Astrocyte (in vitro differentiated cells and primary cell): ENCODE measurements around the gene RNF145. TPM values are rescaled to one million over a fixed set of nuclear protein-coding genes. Genes with fewer than 3 reads are reported as not detected.

Source experiments
- DNase-seq: peaks from one replicate; pipeline ENCODE4 v3.0.0-alpha.2; 2010; ENCODE audit warnings: low read depth
- FAIRE-seq: peaks from 2 replicates; lab custom pipeline; 2011; peaks lifted over from hg19 to GRCh38; lab: Jason Lieb, UNC
- H2AFZ ChIP-seq: 2 replicates; pipeline ENCODE4 v1.6.0; 2012; ENCODE audit warnings: low read depth, low read length, inconsistent platforms
- H3K27ac ChIP-seq: 2 replicates; pipeline ENCODE4 v1.5.1; 2011; ENCODE audit warnings: low read depth, low read length, inconsistent platforms
- H3K27me3 ChIP-seq: 2 replicates; pipeline ENCODE4 v1.6.0; 2011; ENCODE audit warnings: low read length, inconsistent platforms; ENCODE audit not compliant: insufficient read depth
- H3K36me3 ChIP-seq: 2 replicates; pipeline ENCODE4 v1.5.1; 2011; ENCODE audit warnings: low read length, inconsistent platforms; ENCODE audit not compliant: insufficient read depth
- H3K4me1 ChIP-seq: 2 replicates; pipeline ENCODE4 v1.5.1; 2011; ENCODE audit warnings: low read length, inconsistent platforms; ENCODE audit not compliant: insufficient read depth
- H3K4me2 ChIP-seq: 2 replicates; pipeline ENCODE4 v1.6.0; 2012; ENCODE audit warnings: low read length, inconsistent platforms
- H3K4me3 ChIP-seq: 2 replicates; pipeline ENCODE4 v1.5.1; 2011; ENCODE audit warnings: low read depth, mild to moderate bottlenecking, low read length, inconsistent platforms; ENCODE audit not compliant: insufficient read depth
- H3K79me2 ChIP-seq: 2 replicates; pipeline ENCODE4 v1.6.0; 2012; ENCODE audit warnings: mild to moderate bottlenecking, low read length, inconsistent platforms; ENCODE audit not compliant: insufficient read depth
- H3K9ac ChIP-seq: 2 replicates; pipeline ENCODE4 v1.6.0; 2012; ENCODE audit warnings: mild to moderate bottlenecking, low read length, inconsistent platforms
- H3K9me3 ChIP-seq: 2 replicates; pipeline ENCODE4 v1.5.1; 2012; ENCODE audit warnings: low read depth, mild to moderate bottlenecking, low read length, inconsistent platforms; ENCODE audit not compliant: insufficient read depth
- H4K20me1 ChIP-seq: 2 replicates; pipeline ENCODE4 v1.6.0; 2012; ENCODE audit warnings: low read length, inconsistent platforms; ENCODE audit not compliant: insufficient read depth
- H3K27ac Mint-ChIP-seq: one replicate; pipeline ENCODE4 v1.8.0; 2021; ENCODE audit warnings: mild to moderate bottlenecking, mixed read lengths; ENCODE audit not compliant: unreplicated experiment
- H3K27me3 Mint-ChIP-seq: one replicate; pipeline ENCODE4 v1.8.0; 2021; ENCODE audit warnings: low read depth, mixed read lengths; ENCODE audit not compliant: unreplicated experiment
- H3K36me3 Mint-ChIP-seq: one replicate; pipeline ENCODE4 v1.8.0; 2021; ENCODE audit warnings: low read depth, mixed read lengths; ENCODE audit not compliant: unreplicated experiment
- H3K4me1 Mint-ChIP-seq: one replicate; pipeline ENCODE4 v1.8.0; 2021; ENCODE audit warnings: low read depth, mixed read lengths; ENCODE audit not compliant: unreplicated experiment
- H3K4me3 Mint-ChIP-seq: one replicate; pipeline ENCODE4 v1.8.0; 2021; ENCODE audit warnings: mild to moderate bottlenecking, moderate library complexity, mixed read lengths; ENCODE audit not compliant: unreplicated experiment
- H3K9me3 Mint-ChIP-seq: one replicate; pipeline ENCODE4 v1.8.0; 2021; ENCODE audit warnings: mild to moderate bottlenecking, mixed read lengths; ENCODE audit not compliant: unreplicated experiment
- EZH2 ChIP-seq: IDR thresholded peaks from 2 replicates; pipeline ENCODE4 v1.6.1; 2012; ENCODE audit warnings: mild to moderate bottlenecking, low read length, inconsistent platforms; ENCODE audit not compliant: insufficient read depth
- total RNA-seq: library from RNA; stranded (reverse); gene quantifications from 2 replicates; pipeline ENCODE4 v1.2.1, GENCODE V29; 2021
- TF ChIP-seq, protein P1 (sequence below): IDR thresholded peaks from 2 replicates; pipeline ENCODE4 v1.5.1; 2011; ENCODE audit warnings: low read depth, mild to moderate bottlenecking, inconsistent platforms, low read length, moderate library complexity; ENCODE audit not compliant: insufficient read depth

Gene RNF145
- total RNA-seq, 1 donor from 2014 or later: 54.0 TPM

GRCh38 chr5:159217236-159217635, 7.9 kb upstream of the RNF145 start:
- no peaks in the 10 kb centered on the region for H3K36me3 Mint-ChIP-seq
- FAIRE-seq (no peak), DNase-seq (no peak)
- Histone ChIP-seq H3K4me2 (no peak overlapping the region), H3K9ac (no peak overlapping the region), H3K27ac (no peak overlapping the region), H3K9me3 (no peaks in the 10 kb centered on the region), H3K4me1 (no peaks in the 10 kb centered on the region), H3K4me3 (no peak overlapping the region), H3K79me2 (no peaks in the 10 kb centered on the region), H2AFZ (no peak overlapping the region), H4K20me1 (no peaks in the 10 kb centered on the region), H3K36me3 (no peaks in the 10 kb centered on the region), H3K27me3 (no peaks in the 10 kb centered on the region)
- no peak overlapping the region for H3K4me3 Mint-ChIP-seq
- no peak overlapping the region for H3K27ac Mint-ChIP-seq
- H3K4me1 Mint-ChIP-seq: no peaks in the 10 kb centered on the region
- no peaks in the 10 kb centered on the region for H3K27me3 Mint-ChIP-seq
- H3K9me3 Mint-ChIP-seq: no peaks in the 10 kb centered on the region
- TF ChIP-seq, protein P1, sequence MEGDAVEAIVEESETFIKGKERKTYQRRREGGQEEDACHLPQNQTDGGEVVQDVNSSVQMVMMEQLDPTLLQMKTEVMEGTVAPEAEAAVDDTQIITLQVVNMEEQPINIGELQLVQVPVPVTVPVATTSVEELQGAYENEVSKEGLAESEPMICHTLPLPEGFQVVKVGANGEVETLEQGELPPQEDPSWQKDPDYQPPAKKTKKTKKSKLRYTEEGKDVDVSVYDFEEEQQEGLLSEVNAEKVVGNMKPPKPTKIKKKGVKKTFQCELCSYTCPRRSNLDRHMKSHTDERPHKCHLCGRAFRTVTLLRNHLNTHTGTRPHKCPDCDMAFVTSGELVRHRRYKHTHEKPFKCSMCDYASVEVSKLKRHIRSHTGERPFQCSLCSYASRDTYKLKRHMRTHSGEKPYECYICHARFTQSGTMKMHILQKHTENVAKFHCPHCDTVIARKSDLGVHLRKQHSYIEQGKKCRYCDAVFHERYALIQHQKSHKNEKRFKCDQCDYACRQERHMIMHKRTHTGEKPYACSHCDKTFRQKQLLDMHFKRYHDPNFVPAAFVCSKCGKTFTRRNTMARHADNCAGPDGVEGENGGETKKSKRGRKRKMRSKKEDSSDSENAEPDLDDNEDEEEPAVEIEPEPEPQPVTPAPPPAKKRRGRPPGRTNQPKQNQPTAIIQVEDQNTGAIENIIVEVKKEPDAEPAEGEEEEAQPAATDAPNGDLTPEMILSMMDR: no peak
- TF ChIP-seq EZH2: no peak

DNA sequence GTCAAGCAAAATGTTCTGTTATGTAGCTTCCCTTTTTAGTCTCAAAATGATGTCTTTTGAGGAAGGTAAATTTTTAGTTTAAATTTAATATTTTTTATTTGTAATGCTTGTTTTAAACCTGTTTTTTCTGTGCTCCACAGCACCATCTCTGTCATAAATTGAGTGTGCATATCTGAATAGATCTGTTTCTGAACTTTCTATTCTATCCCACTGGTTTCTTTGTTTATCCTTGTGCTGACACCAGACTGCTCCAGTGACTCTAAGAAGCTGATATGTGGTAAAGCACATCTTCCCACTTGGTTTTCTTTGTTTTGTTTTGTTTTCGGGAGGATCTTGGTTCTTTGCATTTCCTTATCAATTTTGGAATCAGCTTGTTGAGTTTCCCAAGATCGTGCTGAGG, 7.1 kb upstream of the RNF145 start:
- no peaks in the 10 kb centered on the region for H3K36me3 ChIP-seq
- H3K4me3 ChIP-seq: no peak overlapping the region
- Mint-ChIP-seq H3K27me3 (no peaks in the 10 kb centered on the region), H3K4me3 (no peak overlapping the region), H3K9me3 (no peaks in the 10 kb centered on the region), H3K36me3 (no peaks in the 10 kb centered on the region), H3K27ac (no peak overlapping the region), H3K4me1 (no peaks in the 10 kb centered on the region)
- H3K79me2 ChIP-seq: no peaks in the 10 kb centered on the region
- no peaks in the 10 kb centered on the region for H3K4me1 ChIP-seq
- no peak overlapping the region for H3K4me2 ChIP-seq
- no peaks in the 10 kb centered on the region for H4K20me1 ChIP-seq
- no peak overlapping the region for H3K9ac ChIP-seq
- H3K9me3 ChIP-seq: no peaks in the 10 kb centered on the region
- no peak overlapping the region for H2AFZ ChIP-seq
- H3K27me3 ChIP-seq: no peaks in the 10 kb centered on the region
- no peak overlapping the region for H3K27ac ChIP-seq
- no peak for TF ChIP-seq EZH2
- TF ChIP-seq, protein P1: no peak
- no peak for DNase-seq
- no peak for FAIRE-seq

DNA sequence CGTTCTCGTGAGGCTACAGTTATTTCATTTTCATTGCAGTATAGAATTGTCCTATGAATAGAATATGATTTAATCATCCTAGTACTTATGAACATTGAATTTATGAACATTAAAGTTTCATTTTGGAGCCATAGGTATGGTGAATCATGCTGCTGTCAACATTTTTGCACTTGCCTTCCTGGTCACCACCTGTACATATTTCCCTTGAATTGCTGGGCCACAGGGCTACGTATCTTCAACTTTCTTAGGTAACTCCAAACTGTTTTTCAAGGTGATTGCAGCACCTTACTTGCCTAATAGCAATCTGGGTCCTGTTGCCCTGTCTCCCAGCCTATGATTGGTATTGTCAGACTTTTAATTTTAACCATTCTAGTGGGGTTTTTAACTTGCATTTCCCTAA, 6.5 kb upstream of the RNF145 start:
- H3K27ac Mint-ChIP-seq: no peak overlapping the region
- no peak overlapping the region for H2AFZ ChIP-seq

More for the DNA sequence above, 6.5 kb upstream of the RNF145 start:
- no peaks in the 10 kb centered on the region for H3K36me3 ChIP-seq
- H3K4me3 Mint-ChIP-seq: no peak overlapping the region
- H4K20me1 ChIP-seq: no peaks in the 10 kb centered on the region
- no peak for DNase-seq
- FAIRE-seq: no peak
- no peaks in the 10 kb centered on the region for H3K9me3 ChIP-seq
- H3K36me3 Mint-ChIP-seq: no peaks in the 10 kb centered on the region
- no peak overlapping the region for H3K27ac ChIP-seq
- no peaks in the 10 kb centered on the region for H3K79me2 ChIP-seq
- H3K4me3 ChIP-seq: no peak overlapping the region
- H3K27me3 Mint-ChIP-seq: no peaks in the 10 kb centered on the region
- no peaks in the 10 kb centered on the region for H3K9me3 Mint-ChIP-seq
- TF ChIP-seq, protein P1: no peak
- no peak for TF ChIP-seq EZH2
- no peaks in the 10 kb centered on the region for H3K4me1 ChIP-seq
- no peaks in the 10 kb centered on the region for H3K4me1 Mint-ChIP-seq
- H3K9ac ChIP-seq: no peak overlapping the region
- no peaks in the 10 kb centered on the region for H3K27me3 ChIP-seq
- no peak overlapping the region for H3K4me2 ChIP-seq
